ENCODE measurements around the gene RAI1.

RAI1 gene

GRCh38 chr17:17732444-17732843, 51.2 kb downstream of the RAI1 start:
- DNase-seq: no peak

GRCh38 chr17:17732892-17733670, 51.8 kb downstream of the RAI1 start:
- peak in 1 of 14 donors; percentile 25 for DNase-seq

GRCh38 chr17:17736205-17737183, 55.2 kb downstream of the RAI1 start:
- no peak for DNase-seq

- no peak for DNase-seq
Measured at GRCh38 chr17:17737961-17738894, 57.0 kb downstream of the RAI1 start.

GRCh38 chr17:17738901-17739300, 57.6 kb downstream of the RAI1 start:
- DNase-seq: peak in 4 of 14 donors; percentile 25 to 57 (median 38)

GRCh38 chr17:17739388-17740066, 58.3 kb downstream of the RAI1 start:
- peak in 8 of 14 donors; percentile 37 to 86 (median 44) for DNase-seq

GRCh38 chr17:17740615-17741348, 59.5 kb downstream of the RAI1 start:
- DNase-seq: peak in 6 of 14 donors; percentile 57 to 74 (median 61)

- peak in 13 of 14 donors; percentile 38 to 85 (median 79) for DNase-seq
Measured at GRCh38 chr17:17741349-17742023, 60.2 kb downstream of the RAI1 start.

GRCh38 chr17:17742133-17742621, 60.9 kb downstream of the RAI1 start:
- peak in 4 of 14 donors; percentile 34 to 53 (median 42) for DNase-seq

- DNase-seq: no peak
Measured at GRCh38 chr17:17742688-17743390, 61.6 kb downstream of the RAI1 start.

GRCh38 chr17:17743391-17744112, 62.3 kb downstream of the RAI1 start:
- no peak for DNase-seq

GRCh38 chr17:17744116-17744515, 62.9 kb downstream of the RAI1 start:
- no peak for DNase-seq

- DNase-seq: peak in 4 of 14 donors; percentile 21 to 49 (median 28)
Measured at GRCh38 chr17:17745476-17746455, 64.5 kb downstream of the RAI1 start.

GRCh38 chr17:17748179-17748578, 66.9 kb downstream of the RAI1 start:
- no peak for DNase-seq

GRCh38 chr17:17748604-17749003, 67.3 kb downstream of the RAI1 start:
- no peak for DNase-seq

GRCh38 chr17:17749025-17749772, 67.9 kb downstream of the RAI1 start:
- peak in 6 of 14 donors; percentile 30 to 61 (median 36) for DNase-seq

All from C1 segment of cervical spinal cord (tissue), 14 donors.